ENCODE data around the gene GALNT10. TPM values are rescaled to one million over a fixed set of nuclear protein-coding genes. Genes with fewer than 3 reads are reported as not detected.

GALNT10 gene
- total RNA-seq, 2 experiments from 2014 or later, result 12.9 to 15.2 TPM

- peaks cover 5% of the 10 kb centered on the region for H3K36me3 Mint-ChIP-seq (ENCODE audit: low read depth)
- ChIA-PET POLR2A (interaction anchor here (0.7 to 1.3 kb wide), 3 partner anchors 22 to 174 kb away, joined by 3 to 4 read pairs (median 3); partner anchors contain the start of gene GALNT10), CTCF (no interaction called here)
- no peak overlapping the region for H3K27ac Mint-ChIP-seq
- peaks cover 56% of the 10 kb centered on the region for H3K4me1 Mint-ChIP-seq (ENCODE audit: low read depth)
- TF ChIP-seq CTCF (IDR thresholded peaks at IDR 0.05), result no peak
- no peaks in the 10 kb centered on the region for H3K9me3 Mint-ChIP-seq
- no peak for ATAC-seq
- no peak for DNase-seq
- no peaks in the 10 kb centered on the region for H3K27me3 Mint-ChIP-seq
- H3K4me3 Mint-ChIP-seq, result no peak overlapping the region
- intact Hi-C loops (cut with micrococcal nuclease), result no loop called here
Measured at GRCh38 chr5:154218786-154219185, 28.3 kb downstream of the GALNT10 start.

DNA sequence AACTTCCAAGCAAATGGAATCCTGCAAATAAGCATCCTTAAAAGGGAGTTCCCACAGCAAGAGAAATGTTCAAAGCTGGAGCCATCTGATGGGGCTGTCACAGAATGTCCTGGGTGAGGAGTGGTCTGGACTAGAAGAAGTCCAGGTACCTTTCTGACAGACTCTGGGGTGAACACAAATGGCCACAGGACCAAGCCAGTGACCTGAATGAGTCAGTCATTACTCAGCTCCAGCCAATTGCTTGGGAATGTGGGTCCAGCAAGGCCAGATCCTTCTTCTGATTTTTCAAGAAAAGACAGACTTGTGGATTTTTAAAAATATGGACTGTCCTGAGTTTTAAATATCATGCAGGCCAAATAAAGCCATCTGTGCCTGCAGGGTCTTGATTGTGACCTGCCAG, 30.1 kb downstream of the GALNT10 start:
- DNase-seq (no peak), ATAC-seq (no peak)
- peaks cover 39% of the 10 kb centered on the region for H3K4me1 Mint-ChIP-seq (ENCODE audit: low read depth)
- POLR2A ChIA-PET, result interaction anchor here (1.3 kb wide), 1 partner anchor 10 kb away, joined by 4 read pairs; no protein-coding TSS in a partner anchor
- peaks cover 7% of the 10 kb centered on the region for H3K36me3 Mint-ChIP-seq (ENCODE audit: low read depth)
- no peak for TF ChIP-seq CTCF (IDR thresholded peaks at IDR 0.05)
- no peak overlapping the region for H3K27ac Mint-ChIP-seq
- peaks cover under 1% of the 10 kb centered on the region for H3K9me3 Mint-ChIP-seq
- no peak overlapping the region for H3K4me3 Mint-ChIP-seq
- no peaks in the 10 kb centered on the region for H3K27me3 Mint-ChIP-seq
- CTCF ChIA-PET, result interaction anchor here (1.8 kb wide), 1 partner anchor 23 kb away, joined by 4 read pairs; no protein-coding TSS in a partner anchor
- intact Hi-C loops (cut with micrococcal nuclease), result no loop called here

DNA sequence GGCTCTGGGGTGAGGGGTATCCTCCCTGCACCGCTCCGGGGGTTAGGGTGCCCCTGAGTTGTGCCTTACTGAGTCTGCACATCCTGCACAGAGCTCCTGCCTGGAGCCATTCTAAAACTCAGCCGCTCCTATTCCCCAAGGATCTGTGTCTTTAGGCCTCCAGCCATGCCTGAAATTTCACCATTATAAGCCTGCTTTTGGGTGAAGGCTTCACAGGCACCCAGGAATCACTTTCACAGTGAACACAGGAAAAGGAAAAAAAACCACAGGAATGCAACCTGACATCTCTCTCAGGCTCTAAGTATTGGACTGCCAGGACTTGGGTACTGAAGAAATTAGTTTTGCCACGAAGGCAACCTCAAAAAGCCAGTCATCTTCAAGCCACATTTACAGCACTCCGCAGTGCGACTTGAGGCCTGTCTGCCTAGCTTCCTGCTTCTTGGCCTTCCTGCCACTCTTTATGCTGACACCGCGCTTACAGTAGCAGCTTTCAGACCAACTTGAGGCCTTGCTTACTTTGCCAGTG, 30.9 kb downstream of the GALNT10 start:
- Mint-ChIP-seq H3K4me1 (ENCODE audit: low read depth) (peaks cover 36% of the 10 kb centered on the region), H3K36me3 (ENCODE audit: low read depth) (peaks cover 9% of the 10 kb centered on the region), H3K4me3 (peak overlapping the region; percentile 19), H3K27me3 (no peaks in the 10 kb centered on the region), H3K27ac (peak overlapping the region; percentile 89), H3K9me3 (peaks cover 2% of the 10 kb centered on the region)
- ATAC-seq (peak; percentile 97), DNase-seq (peak; percentile 74)
- TF ChIP-seq CTCF (IDR thresholded peaks at IDR 0.05), result no peak
- ChIA-PET CTCF (interaction anchor here (1.2 to 1.8 kb wide), 3 partner anchors 24 to 32 kb away, joined by 3 to 4 read pairs (median 3); partner anchors contain the start of gene GALNT10), POLR2A (interaction anchor here (1.0 to 1.3 kb wide), 2 partner anchors 9 to 33 kb away, joined by 3 to 4 read pairs; no protein-coding TSS in a partner anchor)
- intact Hi-C loops (cut with micrococcal nuclease), result no loop called here

- Mint-ChIP-seq H3K27me3 (no peaks in the 10 kb centered on the region), H3K9me3 (peaks cover 6% of the 10 kb centered on the region), H3K27ac (peak overlapping the region; percentile 89), H3K36me3 (ENCODE audit: low read depth) (peaks cover 18% of the 10 kb centered on the region), H3K4me3 (no peak overlapping the region), H3K4me1 (ENCODE audit: low read depth) (peaks cover 27% of the 10 kb centered on the region)
- ChIA-PET POLR2A (no interaction called here), CTCF (interaction anchor here (1.2 to 1.4 kb wide), 2 partner anchors 32 to 33 kb away, joined by 3 read pairs; partner anchors contain the start of gene GALNT10)
- intact Hi-C loops (cut with micrococcal nuclease), result no loop called here
- DNase-seq (no peak), ATAC-seq (no peak)
- TF ChIP-seq CTCF (IDR thresholded peaks at IDR 0.05), result no peak
Measured at GRCh38 chr5:154222414-154222813, 31.9 kb downstream of the GALNT10 start.

- no peak for TF ChIP-seq CTCF (IDR thresholded peaks at IDR 0.05)
- no peak overlapping the region for H3K27ac Mint-ChIP-seq
- H3K36me3 Mint-ChIP-seq (ENCODE audit: low read depth), result peaks cover 26% of the 10 kb centered on the region
- no peaks in the 10 kb centered on the region for H3K27me3 Mint-ChIP-seq
- intact Hi-C loops (cut with micrococcal nuclease), result no loop called here
- ATAC-seq (no peak), DNase-seq (no peak)
- peaks cover 13% of the 10 kb centered on the region for H3K9me3 Mint-ChIP-seq
- POLR2A ChIA-PET, result interaction anchor here (0.9 to 1.0 kb wide), 2 partner anchors 7 to 9 kb away, joined by 3 to 4 read pairs; no protein-coding TSS in a partner anchor
- CTCF ChIA-PET, result no interaction called here
- peaks cover 32% of the 10 kb centered on the region for H3K4me1 Mint-ChIP-seq (ENCODE audit: low read depth)
- no peak overlapping the region for H3K4me3 Mint-ChIP-seq
Measured at GRCh38 chr5:154223320-154223719, 32.8 kb downstream of the GALNT10 start.

Data from activated CD8-positive, alpha-beta T cell treated with anti-CD3 and anti-CD28 coated beads for 36 hours (primary cell).